Heart left ventricle (tissue), 13 donors: ENCODE data around the gene RRP1.

Experiments
- CTCF ChIP-seq, 12 donors: fragments of 200-600 bp; sonication (generic) in 4 of 12; IDR thresholded peaks; one replicate each; pipeline versions ENCODE4 v1.5.0 to v1.8.0; 2018 to 2022; ENCODE audit warnings: antibody characterized with exemption in 12 of 12, mild to moderate bottlenecking in 5 of 12
- POLR2A ChIP-seq, 2 donors: fragments of 450-650 bp; IDR thresholded peaks; one replicate each; pipeline ENCODE4 v1.6.1; 2017; ENCODE audit warnings: antibody characterized with exemption in 2 of 2, mild to moderate bottlenecking in 2 of 2, moderate library complexity in 2 of 2
- donor health status: ischemic (EF 13 %, LVEDD 7.1; RV severe dilation, severe dysfunction).
- donor health status: DM: no; HTN: yes; CAD: no.
- donor health status: DM: no; HTN: no; CAD: no.
- donor health status: ischemic (EF 25% LVEDD 6.9; RV normal size, moderate dysfunction).
- donor health status: ischemic (EF 25% LVEDD 5.7; RV mildly dilated, moderate dysfunction).
- donor health status: ischemic (EF 35%, LVEDD 5.7; RV mildly dilated, moderate dysfunction).
- donor health status: nonischemic (EF 11% LVEDD 7.7; RV severe dilation, severe dysfunction).
- donor health status: DM: yes; HTN: yes; CAD: no.
- donor health status: PGD.
- donor health status: ischemic (EF 29% LVEDD 5.4; RV normal size, mild dysfunction).
- donor health status: nonischemic (EF 23%, LVEDD 6.1; RV moderate dilation, normal function).

- TF ChIP-seq CTCF (IDR thresholded peaks at IDR 0.05) (no peak), POLR2A (IDR thresholded peaks at IDR 0.05) (no peak)
Observed at GRCh38 chr21:43794311-43794710, 4.9 kb downstream of the RRP1 start.
